ENCODE measurements around the gene SCLY. TPM values are rescaled to one million over a fixed set of nuclear protein-coding genes. Genes with fewer than 3 reads are reported as not detected.
A peak's percentile ranks its signal among the peaks of the same experiment; 100 is the strongest.

SCLY gene, protein sequence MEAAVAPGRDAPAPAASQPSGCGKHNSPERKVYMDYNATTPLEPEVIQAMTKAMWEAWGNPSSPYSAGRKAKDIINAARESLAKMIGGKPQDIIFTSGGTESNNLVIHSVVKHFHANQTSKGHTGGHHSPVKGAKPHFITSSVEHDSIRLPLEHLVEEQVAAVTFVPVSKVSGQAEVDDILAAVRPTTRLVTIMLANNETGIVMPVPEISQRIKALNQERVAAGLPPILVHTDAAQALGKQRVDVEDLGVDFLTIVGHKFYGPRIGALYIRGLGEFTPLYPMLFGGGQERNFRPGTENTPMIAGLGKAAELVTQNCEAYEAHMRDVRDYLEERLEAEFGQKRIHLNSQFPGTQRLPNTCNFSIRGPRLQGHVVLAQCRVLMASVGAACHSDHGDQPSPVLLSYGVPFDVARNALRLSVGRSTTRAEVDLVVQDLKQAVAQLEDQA
- total RNA-seq = 10 to 100 TPM; 13.5 to 22.7 (median 17.5) TPM
- 1 to 10 TPM; 5.8 to 10.0 (median 6.7) TPM for polyA plus RNA-seq
- long read RNA-seq, donor 1, partial matches to known transcripts = 0 of 3 reads
- long read RNA-seq, donor 1, other reads (novel, unspliced or antisense) = 0 of 3 reads
- long read RNA-seq, donor 2, partial matches to known transcripts = 0 of 4 reads
- long read RNA-seq, donor 2, other reads (novel, unspliced or antisense) = 0 of 4 reads

DNA sequence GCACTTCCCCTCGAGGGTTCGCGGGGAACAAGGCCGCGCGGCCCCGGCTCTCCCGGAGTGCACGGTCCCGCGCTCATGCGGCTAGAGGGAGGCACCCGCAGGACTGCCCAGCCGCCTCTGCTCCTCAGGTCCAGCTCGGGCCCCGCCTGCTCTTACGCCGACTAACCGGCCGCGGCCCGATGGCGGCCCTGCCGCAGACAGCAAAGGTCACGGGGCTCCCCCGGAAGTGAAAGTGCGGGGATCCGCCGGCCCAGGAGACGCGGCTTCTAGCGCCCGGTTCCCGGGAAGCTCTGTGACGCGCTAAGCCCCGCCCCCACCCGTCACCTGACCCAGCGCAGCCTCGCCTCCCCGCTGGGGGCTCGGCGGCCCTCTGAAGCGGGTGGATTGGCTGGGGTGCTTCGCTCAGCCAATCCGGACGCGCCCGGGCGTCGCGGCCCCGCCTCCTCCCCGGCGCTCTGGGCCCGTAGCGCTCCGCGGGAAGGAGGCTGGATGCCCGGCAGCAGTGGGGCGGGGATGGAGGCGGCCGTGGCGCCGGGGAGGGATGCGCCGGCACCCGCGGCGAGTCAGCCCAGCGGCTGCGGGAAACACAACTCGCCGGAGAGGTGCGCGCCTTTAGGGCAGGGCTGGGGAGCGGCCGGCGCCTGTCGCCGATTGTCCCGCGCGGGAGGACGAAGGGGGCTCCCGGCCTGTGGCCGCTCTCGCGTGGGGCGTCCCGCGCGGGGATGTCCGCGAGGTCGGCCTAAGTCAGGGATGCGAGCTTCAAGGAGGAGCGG, at the start of gene SCLY:
Gene SCLY (plus strand): TSS at position 460 of the 773 bp plus-strand sequence. CDS start 54 bp downstream, at position 514.
- peak; percentile 99 for DNase-seq
- 0 to 1% (median 0%) methylated on average over 23 to 98 of the region's 98 CpGs for WGBS, 5 donors
- Histone ChIP-seq H3K36me3 (peaks cover 0 to 18% (median 7%) of the 10 kb centered on the region in 6 donors), H3K4me3 (peak within 1 kb of the TSS; percentile 82 to 97 (median 94)), H3K27me3 (replicated peaks in 1 of 7) (peaks cover 0 to 13% (median 0%) of the 10 kb centered on the region in 7 donors), H3K4me1 (peaks cover 0 to 30% (median 21%) of the 10 kb centered on the region in 6 donors), H3K27ac (peak within 1 kb of the TSS; percentile 74 to 94 (median 90)), H3K9me3 (no peaks in the 10 kb centered on the region)
- intact Hi-C loops (cut with DNase I; ENCODE audit: low total_unique reads) = no loop called here
- TF ChIP-seq POLR2AphosphoS5 (IDR thresholded peaks at IDR 0.05) = peak; percentile 95 to 96 (median 95)
- TF ChIP-seq POLR2A (IDR thresholded peaks at IDR 0.05) = peak; percentile 37 to 66 (median 52)
- TF ChIP-seq, protein P1, sequence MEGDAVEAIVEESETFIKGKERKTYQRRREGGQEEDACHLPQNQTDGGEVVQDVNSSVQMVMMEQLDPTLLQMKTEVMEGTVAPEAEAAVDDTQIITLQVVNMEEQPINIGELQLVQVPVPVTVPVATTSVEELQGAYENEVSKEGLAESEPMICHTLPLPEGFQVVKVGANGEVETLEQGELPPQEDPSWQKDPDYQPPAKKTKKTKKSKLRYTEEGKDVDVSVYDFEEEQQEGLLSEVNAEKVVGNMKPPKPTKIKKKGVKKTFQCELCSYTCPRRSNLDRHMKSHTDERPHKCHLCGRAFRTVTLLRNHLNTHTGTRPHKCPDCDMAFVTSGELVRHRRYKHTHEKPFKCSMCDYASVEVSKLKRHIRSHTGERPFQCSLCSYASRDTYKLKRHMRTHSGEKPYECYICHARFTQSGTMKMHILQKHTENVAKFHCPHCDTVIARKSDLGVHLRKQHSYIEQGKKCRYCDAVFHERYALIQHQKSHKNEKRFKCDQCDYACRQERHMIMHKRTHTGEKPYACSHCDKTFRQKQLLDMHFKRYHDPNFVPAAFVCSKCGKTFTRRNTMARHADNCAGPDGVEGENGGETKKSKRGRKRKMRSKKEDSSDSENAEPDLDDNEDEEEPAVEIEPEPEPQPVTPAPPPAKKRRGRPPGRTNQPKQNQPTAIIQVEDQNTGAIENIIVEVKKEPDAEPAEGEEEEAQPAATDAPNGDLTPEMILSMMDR (IDR thresholded peaks at IDR 0.05 in 8 of 11, conservative IDR thresholded peaks at IDR 0.05 in 3 of 11) = peak in 5 of 11 experiments; percentile 6 to 57 (median 42)

DNA sequence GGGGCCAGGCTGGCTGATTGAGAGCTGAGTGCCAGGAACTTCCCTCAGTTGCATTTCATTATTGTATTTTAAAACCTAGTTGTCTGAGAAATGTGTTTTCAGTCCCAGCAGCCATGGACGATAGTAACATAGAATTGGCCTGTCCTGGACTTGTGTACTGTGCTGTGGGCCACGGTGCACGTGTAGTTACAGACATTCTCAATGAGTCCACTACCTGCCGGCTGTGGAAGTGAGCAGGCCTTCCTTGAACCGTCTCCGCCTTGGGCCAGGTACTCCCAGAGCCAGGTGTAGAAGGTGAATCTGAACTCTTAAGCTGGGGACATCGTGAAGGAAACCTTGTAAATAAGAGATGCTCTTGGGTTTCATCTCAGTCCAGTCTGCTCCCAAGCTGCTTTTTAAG, 47.0 kb upstream of the SCLY start:
- 94 to 98% (median 96%) methylated on average over 7 of the region's 7 CpGs for WGBS, 5 donors
- H3K27me3 ChIP-seq (replicated peaks in 1 of 7) = no peaks in the 10 kb centered on the region
- H3K36me3 ChIP-seq = peaks cover 0 to 74% (median 6%) of the 10 kb centered on the region in 6 donors
- intact Hi-C loops (cut with DNase I; ENCODE audit: low total_unique reads) = no loop called here
- no peak overlapping the region for H3K27ac ChIP-seq
- H3K4me1 ChIP-seq = peaks cover 0 to 19% (median 0%) of the 10 kb centered on the region in 6 donors
- H3K9me3 ChIP-seq = no peaks in the 10 kb centered on the region
- no peak for TF ChIP-seq POLR2A (IDR thresholded peaks at IDR 0.05)
- TF ChIP-seq POLR2AphosphoS5 (IDR thresholded peaks at IDR 0.05) = no peak
- TF ChIP-seq, protein P1 (IDR thresholded peaks at IDR 0.05 in 8 of 11, conservative IDR thresholded peaks at IDR 0.05 in 3 of 11) = no peak
- no peak overlapping the region for H3K4me3 ChIP-seq
- DNase-seq = no peak

DNA sequence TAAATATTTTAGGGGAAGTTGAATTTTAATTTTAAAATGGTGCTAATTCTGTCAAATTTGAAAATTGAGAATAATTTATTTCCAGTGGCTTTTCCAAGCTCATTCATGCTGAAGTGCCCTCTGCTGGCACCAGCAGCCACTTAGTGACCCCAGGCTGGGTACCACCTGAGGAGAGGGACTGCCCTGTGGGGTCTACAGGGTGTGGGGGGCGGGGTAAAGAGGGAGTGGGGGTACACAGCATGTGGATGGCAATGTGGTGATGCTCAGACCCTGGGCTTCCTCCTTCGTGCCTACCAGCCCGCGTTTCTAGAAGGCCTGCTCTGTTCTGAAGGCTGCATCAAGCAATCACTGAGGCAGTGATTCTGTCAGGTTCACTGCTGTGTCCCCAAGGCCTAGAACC, 45.1 kb upstream of the SCLY start:
- intact Hi-C loops (cut with DNase I; ENCODE audit: low total_unique reads) = no loop called here
- Histone ChIP-seq H3K4me3 (no peak overlapping the region), H3K4me1 (peaks cover 0 to 5% (median 0%) of the 10 kb centered on the region in 6 donors), H3K9me3 (no peaks in the 10 kb centered on the region), H3K27ac (peak overlapping the region in 1 of 8 donors; percentile 25), H3K27me3 (replicated peaks in 1 of 7) (no peaks in the 10 kb centered on the region), H3K36me3 (peaks cover 0 to 87% (median 8%) of the 10 kb centered on the region in 6 donors)
- TF ChIP-seq POLR2A (IDR thresholded peaks at IDR 0.05) = no peak
- TF ChIP-seq, protein P1 (IDR thresholded peaks at IDR 0.05 in 8 of 11, conservative IDR thresholded peaks at IDR 0.05 in 3 of 11) = peak in 3 of 11 experiments; percentile 3 to 26 (median 20)
- no peak for DNase-seq
- WGBS, 5 donors = 69 to 90% (median 71%) methylated on average over 4 of the region's 4 CpGs

All from spleen (tissue), 13 donors.